H1 (cell line): ENCODE measurements around the gene GNAL. TPM values are rescaled to one million over a fixed set of nuclear protein-coding genes. Genes with fewer than 3 reads are reported as not detected.

ENCODE experiments used
- CTCF ChIA-PET: fragments of 300-600 bp; sonication (Branson Sonifier 250); formaldehyde crosslinking; loops from one replicate; lab custom pipeline; 2021; ENCODE audit not compliant: partially characterized antibody; lab: Charles Lee
- POLR2A ChIA-PET: fragments of 300-600 bp; sonication (Branson Sonifier 250); formaldehyde crosslinking; loops from one replicate; lab custom pipeline; 2021; ENCODE audit warnings: inconsistent platforms; ENCODE audit not compliant: partially characterized antibody; lab: Charles Lee
- DNase-seq, 2 experiments: peaks; one replicate each; pipeline versions ENCODE4 v3.0.0 to v3.0.0-alpha.2; 2010 to 2022; ENCODE audit warnings: low spot score in 2 of 2, low read depth in 1 of 2, mixed read lengths in 1 of 2
- FAIRE-seq: peaks from 2 replicates; lab custom pipeline; 2011; peaks lifted over from hg19 to GRCh38; lab: Jason Lieb, UNC
- H2AFZ ChIP-seq: 2 replicates; pipeline ENCODE4 v1.8.1; 2012; ENCODE audit warnings: low read length, inconsistent platforms
- H2AK5ac ChIP-seq: 2 replicates; pipeline ENCODE4 v1.6.1; 2013; ENCODE audit warnings: low read depth, low read length
- H2BK120ac ChIP-seq: replicated peaks from 2 replicates; pipeline ENCODE3; 2013; ENCODE audit warnings: low read depth, low read length, inconsistent platforms
- H2BK12ac ChIP-seq: 2 replicates; pipeline ENCODE4 v1.6.1; 2013; ENCODE audit warnings: low read depth, low read length
- H2BK15ac ChIP-seq: 2 replicates; pipeline ENCODE4 v1.6.1; 2013; ENCODE audit warnings: low read length
- H2BK20ac ChIP-seq: 2 replicates; pipeline ENCODE4 v1.6.1; 2013; ENCODE audit warnings: low read length
- H2BK5ac ChIP-seq: 2 replicates; pipeline ENCODE4 v1.6.1; 2013; ENCODE audit warnings: low read depth, low read length
- H3K14ac ChIP-seq: 2 replicates; pipeline ENCODE4 v1.6.1; 2013; ENCODE audit warnings: inconsistent platforms; ENCODE audit not compliant: insufficient read length
- H3K18ac ChIP-seq: 2 replicates; pipeline ENCODE4 v1.6.1; 2013; ENCODE audit warnings: low read length; ENCODE audit errors: extremely low read depth
- H3K23ac ChIP-seq: 2 replicates; pipeline ENCODE4 v1.6.1; 2013; ENCODE audit warnings: inconsistent platforms; ENCODE audit not compliant: insufficient read length
- H3K23me2 ChIP-seq: 2 replicates; pipeline ENCODE4 v1.6.1; 2013; ENCODE audit warnings: low read depth, low read length
- H3K27ac ChIP-seq: 2 replicates; pipeline ENCODE4 v1.6.1; 2011; ENCODE audit warnings: low read depth, low read length, inconsistent platforms
- H3K27me3 ChIP-seq, 4 experiments: replicated peaks in 1 of 4; 1 replicate in 1 of 4; 2 replicates in 3 of 4; pipeline versions ENCODE4 v1.6.1 to v1.8.1; 2011 to 2013; ENCODE audit warnings: low read length in 3 of 4, mild to moderate bottlenecking in 3 of 4, inconsistent platforms in 2 of 4, mixed read lengths in 2 of 4, moderate library complexity in 1 of 4; ENCODE audit not compliant: control insufficient read depth in 3 of 4, insufficient read depth in 3 of 4; ENCODE audit errors: extremely low read depth in 1 of 4
- H3K36me3 ChIP-seq, 4 experiments: 2 replicates each; pipeline versions ENCODE4 v1.6.1 to v1.8.1; 2011 to 2013; ENCODE audit warnings: mild to moderate bottlenecking in 4 of 4, low read length in 3 of 4, moderate library complexity in 2 of 4, control low read depth in 1 of 4, inconsistent platforms in 1 of 4; ENCODE audit not compliant: insufficient read depth in 4 of 4, control insufficient read depth in 2 of 4
- H3K4ac ChIP-seq: replicated peaks from 2 replicates; pipeline ENCODE3; 2013; ENCODE audit warnings: low read length, low read depth, mixed read lengths, inconsistent platforms; ENCODE audit not compliant: insufficient read length
- H3K4me1 ChIP-seq, 4 experiments: replicated peaks in 1 of 4; 1 replicate in 1 of 4; 2 replicates in 3 of 4; pipeline versions ENCODE4 v1.6.1 to v1.8.1; 2011 to 2013; ENCODE audit warnings: low read length in 3 of 4, inconsistent platforms in 2 of 4, mixed read lengths in 1 of 4; ENCODE audit not compliant: insufficient read depth in 4 of 4, control insufficient read depth in 3 of 4
- H3K4me2 ChIP-seq, 2 experiments: 2 replicates each; pipeline versions ENCODE4 v1.6.1 to v1.8.1; 2011 to 2013; ENCODE audit warnings: low read depth in 2 of 2, low read length in 2 of 2, control low read depth in 1 of 2, inconsistent platforms in 1 of 2, mild to moderate bottlenecking in 1 of 2; ENCODE audit not compliant: insufficient read depth in 1 of 2
- H3K4me3 ChIP-seq, 4 experiments: fragments of 200-600, 300-600 bp in 1 of 4; sonication (generic), shearing (Covaris generic), sonication (Bioruptor Twin) in 1 of 4; 2 replicates each; pipeline versions ENCODE4 v1.5.1 to v1.8.1; 2011 to 2016; ENCODE audit warnings: low read length in 4 of 4, low read depth in 3 of 4, control low read depth in 2 of 4, inconsistent platforms in 2 of 4, mild to moderate bottlenecking in 2 of 4, mixed read lengths in 1 of 4, moderate library complexity in 1 of 4; ENCODE audit not compliant: insufficient read depth in 2 of 4; ENCODE audit errors: extremely low read depth in 1 of 4
- H3K56ac ChIP-seq: replicated peaks from 2 replicates; pipeline ENCODE3; 2013; ENCODE audit warnings: low read depth, mild to moderate bottlenecking, mixed read lengths, low read length, inconsistent platforms; ENCODE audit not compliant: insufficient read length
- H3K79me1 ChIP-seq: 2 replicates; pipeline ENCODE4 v1.6.1; 2013; ENCODE audit warnings: low read depth, low read length, control low read depth
- H3K79me2 ChIP-seq, 2 experiments: 2 replicates each; pipeline versions ENCODE4 v1.6.1 to v1.8.1; 2012 to 2013; ENCODE audit warnings: low read length in 2 of 2, mild to moderate bottlenecking in 2 of 2, inconsistent platforms in 1 of 2; ENCODE audit not compliant: insufficient read depth in 2 of 2, control insufficient read depth in 1 of 2
- H3K9ac ChIP-seq, 4 experiments: replicated peaks in 1 of 4; 1 replicate in 1 of 4; 2 replicates in 3 of 4; pipeline versions ENCODE4 v1.6.1 to v1.8.1; 2011 to 2013; ENCODE audit warnings: low read depth in 3 of 4, low read length in 3 of 4, control low read depth in 2 of 4, mild to moderate bottlenecking in 2 of 4, moderate library complexity in 2 of 4, inconsistent platforms in 1 of 4; ENCODE audit errors: extremely low read depth in 1 of 4
- H3K9me3 ChIP-seq, 2 experiments: 2 replicates each; pipeline versions ENCODE4 v1.6.1 to v1.8.1; 2012 to 2013; ENCODE audit warnings: mild to moderate bottlenecking in 2 of 2, moderate library complexity in 2 of 2, control low read depth in 1 of 2, inconsistent platforms in 1 of 2, low read depth in 1 of 2, low read length in 1 of 2, mixed read lengths in 1 of 2; ENCODE audit not compliant: insufficient read depth in 2 of 2
- H4K20me1 ChIP-seq, 2 experiments: replicated peaks in 1 of 2; 2 replicates each; pipeline versions ENCODE3 to v1.8.1; 2011 to 2013; ENCODE audit warnings: inconsistent platforms in 2 of 2, low read length in 2 of 2, mild to moderate bottlenecking in 1 of 2; ENCODE audit not compliant: insufficient read depth in 2 of 2, control insufficient read depth in 1 of 2
- H4K5ac ChIP-seq: 2 replicates; pipeline ENCODE4 v1.6.1; 2013; ENCODE audit warnings: low read length, low read depth, mixed read lengths, inconsistent platforms; ENCODE audit not compliant: insufficient read length
- H4K8ac ChIP-seq: 2 replicates; pipeline ENCODE4 v1.8.0; 2013; ENCODE audit warnings: mild to moderate bottlenecking, moderate library complexity, low read length, inconsistent platforms; ENCODE audit not compliant: insufficient read depth; ENCODE audit errors: extremely low read depth
- H4K91ac ChIP-seq: replicated peaks from 2 replicates; pipeline ENCODE3; 2013; ENCODE audit warnings: low read length, mixed read lengths, inconsistent platforms; ENCODE audit not compliant: insufficient read length
- BACH1 ChIP-seq: IDR thresholded peaks from 2 replicates; pipeline ENCODE4 v1.6.1; 2012; ENCODE audit warnings: low read length, improper control_type of control experiment
- CTBP2 ChIP-seq: IDR thresholded peaks from 2 replicates; pipeline ENCODE4 v1.7.0; 2011; ENCODE audit warnings: borderline replicate concordance, mild to moderate bottlenecking, moderate library complexity, mixed read lengths, low read length; ENCODE audit not compliant: insufficient read depth, insufficient read length
- HDAC2 ChIP-seq, 2 experiments: fragments of 300-600 bp in 1 of 2; sonication (generic) in 1 of 2; IDR thresholded peaks; 2 replicates each; pipeline ENCODE4 v1.6.1; 2011 to 2012; ENCODE audit warnings: low read depth in 2 of 2, low read length in 2 of 2, mild to moderate bottlenecking in 2 of 2, moderate library complexity in 2 of 2, borderline replicate concordance in 1 of 2, inconsistent platforms in 1 of 2
- KDM5A ChIP-seq: fragments of 200-600 bp; IDR thresholded peaks from 2 replicates; pipeline ENCODE4 v1.7.1; 2012; ENCODE audit warnings: mild to moderate bottlenecking, low read length, inconsistent platforms, mixed read lengths
- MAFK ChIP-seq: IDR thresholded peaks from 2 replicates; pipeline ENCODE4 v1.6.1; 2012; ENCODE audit warnings: low read depth, mild to moderate bottlenecking, improper control_type of control experiment, low read length
- POLR2A ChIP-seq, 2 experiments: IDR thresholded peaks; 1 replicate in 1 of 2; 2 replicates in 1 of 2; pipeline ENCODE4 v1.6.1; 2011; ENCODE audit warnings: low read depth in 2 of 2, low read length in 2 of 2, mild to moderate bottlenecking in 2 of 2; ENCODE audit errors: control extremely low read depth in 1 of 2
- RBBP5 ChIP-seq: IDR thresholded peaks from 2 replicates; pipeline ENCODE4 v1.7.1; 2012; ENCODE audit warnings: low read depth, mild to moderate bottlenecking, inconsistent platforms, low read length, moderate library complexity, borderline replicate concordance
- RXRA ChIP-seq: IDR thresholded peaks from 2 replicates; pipeline ENCODE4 v1.6.1; 2011; ENCODE audit warnings: low read depth, mild to moderate bottlenecking, low read length, moderate library complexity; ENCODE audit not compliant: insufficient read depth
- TAF7 ChIP-seq: optimal IDR thresholded peaks from 2 replicates; pipeline ENCODE3; 2011; ENCODE audit warnings: low read depth, mild to moderate bottlenecking, inconsistent platforms, low read length, moderate library complexity, borderline replicate concordance
- WGBS, 2 experiments: shearing (Covaris generic) in 1 of 2; methylation state at CpG; one replicate each; pipeline versions ENCODE4 v1.1.6 to v1.1.7; 2013 to 2015; ENCODE audit warnings: low lambda C conversion rate in 2 of 2, mixed read lengths in 2 of 2, inconsistent platforms in 1 of 2, low coverage in 1 of 2, missing lambda C conversion rate in 1 of 2; ENCODE audit not compliant: insufficient replicate concordance in 2 of 2, insufficient coverage in 1 of 2, insufficient read length in 1 of 2; ENCODE audit errors: extremely low coverage in 1 of 2, missing lambda C conversion rate in 1 of 2; 5-methylcytosine and 5-hydroxymethylcytosine counted together
- polyA plus RNA-seq, 7 experiments: library from polyadenylated mRNA; depleted of rRNA in 3 of 7; stranded (reverse) in 5 of 7; unstranded in 2 of 7; fragments of >200 nt in 5 of 7; fragments of 200-250 nt in 2 of 7; gene quantifications; 1 replicate in 5 of 7; 2 replicates in 1 of 7; 4 replicates in 1 of 7; pipeline versions ENCODE4 v1.2.1 to v1.2.3, GENCODE V29; 2011 to 2013; ENCODE audit warnings: missing spikeins in 2 of 7, mixed read lengths in 2 of 7
- total RNA-seq: library from RNA; stranded (reverse); fragmentation: NEBNext Ultra II Directional; extraction: Animal tissue kit (Norgen Biotek cat#: 25700); gene quantifications from 2 replicates; pipeline ENCODE4 v1.2.1, GENCODE V29; 2021
- TF ChIP-seq, protein P1 (sequence below): IDR thresholded peaks from 2 replicates; pipeline ENCODE4 v1.6.1; 2011; ENCODE audit warnings: low read length, improper control_type of control experiment
- TF ChIP-seq, protein P2 (sequence below): IDR thresholded peaks from 2 replicates; pipeline ENCODE4 v1.6.1; 2012; ENCODE audit warnings: low read length, inconsistent platforms

GNAL gene
- total and polyA plus RNA-seq, 2 of the 8 experiments (the other 6 are each of a cell fraction or from before 2014, with no cell fraction given): 13.2 to 18.3 TPM

DNA sequence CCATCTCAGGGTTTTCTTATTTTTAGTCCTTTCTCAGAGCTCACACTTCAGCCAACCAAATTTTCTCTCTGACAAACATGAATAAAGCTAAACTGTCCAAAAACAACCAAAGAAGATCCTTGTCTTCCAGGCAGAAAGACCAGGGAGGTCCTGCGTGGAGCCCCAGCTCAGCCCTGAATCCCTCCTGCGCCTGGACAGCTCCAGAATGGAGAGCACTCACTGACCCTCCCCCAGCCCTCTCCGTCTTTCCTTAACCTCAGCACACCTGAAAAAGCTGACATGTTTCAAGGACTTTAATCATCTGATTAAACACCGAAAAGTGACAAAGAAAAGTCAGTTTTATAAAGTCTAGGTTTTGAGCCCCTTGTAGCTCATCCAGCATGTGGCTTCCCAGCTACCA, 22.9 kb upstream of the GNAL start:
- no peak overlapping the region for H2BK15ac ChIP-seq
- H2BK120ac ChIP-seq: no peak overlapping the region
- no peaks in the 10 kb centered on the region; a peak in 2 of 7 replicates for H3K4me1 ChIP-seq
- no peak overlapping the region for H2BK20ac ChIP-seq
- no peak overlapping the region for H3K4ac ChIP-seq
- H3K4me3 ChIP-seq: no peak overlapping the region
- H3K4me2 ChIP-seq: no peak overlapping the region
- no peaks in the 10 kb centered on the region for H4K20me1 ChIP-seq
- CTCF ChIA-PET: interaction anchor here (1.0 to 4.7 kb wide), 7 partner anchors 10 to 373 kb away, joined by 3 to 41 read pairs (median 5); no protein-coding TSS in a partner anchor
- H3K14ac ChIP-seq: no peak overlapping the region
- H3K79me1 ChIP-seq: no peaks in the 10 kb centered on the region
- H3K36me3 ChIP-seq: no peaks in the 10 kb centered on the region
- no peak overlapping the region for H3K56ac ChIP-seq
- H3K18ac ChIP-seq: no peak overlapping the region
- POLR2A ChIA-PET: no interaction called here
- no peaks in the 10 kb centered on the region for H3K23me2 ChIP-seq
- DNase-seq (no peak), FAIRE-seq (no peak)
- H3K9ac ChIP-seq: no peak overlapping the region
- H3K27ac ChIP-seq: no peak overlapping the region
- no peak overlapping the region for H3K23ac ChIP-seq
- no peak overlapping the region for H2AK5ac ChIP-seq
- WGBS, 2 experiments: 76% methylated on average over 4 of the region's 4 CpGs; no CpG with 5 or more reads in 1 of the 2 experiments
- no peak overlapping the region for H2AFZ ChIP-seq
- no peaks in the 10 kb centered on the region; a peak in 2 of 7 replicates for H3K27me3 ChIP-seq
- no peak overlapping the region for H4K91ac ChIP-seq
- H4K8ac ChIP-seq: no peak overlapping the region
- H4K5ac ChIP-seq: no peak overlapping the region
- H3K79me2 ChIP-seq: no peaks in the 10 kb centered on the region
- no peaks in the 10 kb centered on the region for H3K9me3 ChIP-seq
- H2BK5ac ChIP-seq: no peak overlapping the region
- no peak overlapping the region for H2BK12ac ChIP-seq
- TF ChIP-seq CTBP2 (no peak), RXRA (no peak), RBBP5 (no peak), HDAC2 (IDR thresholded peaks at IDR 0.05; ENCODE audit: borderline replicate concordance in 1 of 2, low read depth in 2 of 2, low read length in 2 of 2) (no peak), TAF7 (no peak), KDM5A (no peak), BACH1 (no peak), POLR2A (IDR thresholded peaks at IDR 0.05; ENCODE audit: control extremely low read depth in 1 of 2, low read depth in 2 of 2, low read length in 2 of 2) (no peak), MAFK (no peak)
- TF ChIP-seq, protein P1, sequence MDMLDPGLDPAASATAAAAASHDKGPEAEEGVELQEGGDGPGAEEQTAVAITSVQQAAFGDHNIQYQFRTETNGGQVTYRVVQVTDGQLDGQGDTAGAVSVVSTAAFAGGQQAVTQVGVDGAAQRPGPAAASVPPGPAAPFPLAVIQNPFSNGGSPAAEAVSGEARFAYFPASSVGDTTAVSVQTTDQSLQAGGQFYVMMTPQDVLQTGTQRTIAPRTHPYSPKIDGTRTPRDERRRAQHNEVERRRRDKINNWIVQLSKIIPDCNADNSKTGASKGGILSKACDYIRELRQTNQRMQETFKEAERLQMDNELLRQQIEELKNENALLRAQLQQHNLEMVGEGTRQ: no peak
- TF ChIP-seq, protein P2, sequence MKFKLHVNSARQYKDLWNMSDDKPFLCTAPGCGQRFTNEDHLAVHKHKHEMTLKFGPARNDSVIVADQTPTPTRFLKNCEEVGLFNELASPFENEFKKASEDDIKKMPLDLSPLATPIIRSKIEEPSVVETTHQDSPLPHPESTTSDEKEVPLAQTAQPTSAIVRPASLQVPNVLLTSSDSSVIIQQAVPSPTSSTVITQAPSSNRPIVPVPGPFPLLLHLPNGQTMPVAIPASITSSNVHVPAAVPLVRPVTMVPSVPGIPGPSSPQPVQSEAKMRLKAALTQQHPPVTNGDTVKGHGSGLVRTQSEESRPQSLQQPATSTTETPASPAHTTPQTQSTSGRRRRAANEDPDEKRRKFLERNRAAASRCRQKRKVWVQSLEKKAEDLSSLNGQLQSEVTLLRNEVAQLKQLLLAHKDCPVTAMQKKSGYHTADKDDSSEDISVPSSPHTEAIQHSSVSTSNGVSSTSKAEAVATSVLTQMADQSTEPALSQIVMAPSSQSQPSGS: no peak
